Muscle of back (tissue), 11 donors: ENCODE data around the gene TLN1. TPM values are rescaled to one million over a fixed set of nuclear protein-coding genes. Genes with fewer than 3 reads are reported as not detected.

Experiments
- DNase-seq, 3 donors: peaks; one replicate each; pipeline versions ENCODE4 v3.0.0 to v3.0.0-alpha.2; 2013
- polyA plus RNA-seq, 10 donors: library from polyadenylated mRNA; unstranded; fragments of 120-200 nt; gene quantifications; one replicate each; pipeline ENCODE4 v1.2.1, GENCODE V29; 2013; ENCODE audit not compliant: insufficient read length in 10 of 10

The TLN1 gene
- polyA plus RNA-seq, 10 donors = 96.0 to 136 (median 108) TPM

- DNase-seq = no peak
Observed at GRCh38 chr9:35710818-35711500, 21.0 kb downstream of the TLN1 start.

GRCh38 chr9:35708146-35708545, 23.8 kb downstream of the TLN1 start:
- no peak for DNase-seq

GRCh38 chr9:35706951-35707350, 25.0 kb downstream of the TLN1 start:
- DNase-seq = no peak

GRCh38 chr9:35705836-35706430, 26.1 kb downstream of the TLN1 start:
- DNase-seq = no peak

DNA sequence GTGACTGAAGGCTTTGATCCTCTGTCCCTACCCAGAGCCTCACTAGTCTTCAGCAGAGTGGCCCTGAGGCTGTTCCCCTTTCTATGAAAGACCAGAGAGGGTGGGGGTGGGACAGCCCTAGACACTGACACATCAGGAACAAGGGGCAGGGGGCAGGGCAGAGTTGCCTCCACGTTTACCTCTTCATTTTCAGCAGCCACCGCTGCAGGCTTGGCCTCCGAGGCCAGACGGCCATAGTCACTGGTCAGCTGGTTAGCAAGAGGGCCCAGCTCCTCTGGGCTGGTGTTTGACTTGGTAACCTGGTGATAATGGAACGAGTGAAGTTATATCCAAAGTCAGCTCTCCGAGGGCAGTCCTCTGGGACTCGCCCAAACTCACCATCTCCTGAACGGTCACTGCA, 26.6 kb downstream of the TLN1 start:
- no peak for DNase-seq

- no peak for DNase-seq
Observed at GRCh38 chr9:35703906-35704672, 27.9 kb downstream of the TLN1 start.

- DNase-seq = no peak
Observed at GRCh38 chr9:35702696-35703095, 29.3 kb downstream of the TLN1 start.

- DNase-seq = no peak
Observed at GRCh38 chr9:35700942-35701341, 31.1 kb downstream of the TLN1 start.

DNA sequence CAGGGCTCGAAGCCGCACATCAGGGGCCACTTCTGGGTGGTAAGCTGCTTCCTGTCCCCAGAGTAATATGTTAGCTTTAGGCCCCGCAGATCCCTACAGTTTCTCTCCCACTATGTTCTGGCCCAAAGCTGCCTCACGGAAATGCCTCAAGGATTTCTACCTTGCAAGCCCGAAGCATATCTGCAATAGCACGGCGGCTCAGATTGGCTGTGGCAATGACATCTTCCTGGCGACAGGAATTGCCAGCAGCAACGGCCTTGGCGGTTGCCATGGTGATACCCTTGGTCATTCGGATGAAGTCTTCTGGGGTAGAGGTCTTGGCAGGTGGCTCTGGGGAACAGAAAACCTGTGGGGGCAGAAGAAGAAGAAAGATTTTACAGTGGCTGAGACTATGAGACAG, 32.0 kb downstream of the TLN1 start:
- no peak for DNase-seq

GRCh38 chr9:35698231-35698630, 33.8 kb downstream of the TLN1 start:
- DNase-seq = no peak

- DNase-seq = no peak
Observed at GRCh38 chr9:35697486-35697885, 34.5 kb downstream of the TLN1 start.

- peak in 2 of 3 donors; percentile 35 to 58 for DNase-seq
Observed at GRCh38 chr9:35696520-35697215, 35.3 kb downstream of the TLN1 start.

- no peak for DNase-seq
Observed at GRCh38 chr9:35695943-35696401, 36.0 kb downstream of the TLN1 start.

DNA sequence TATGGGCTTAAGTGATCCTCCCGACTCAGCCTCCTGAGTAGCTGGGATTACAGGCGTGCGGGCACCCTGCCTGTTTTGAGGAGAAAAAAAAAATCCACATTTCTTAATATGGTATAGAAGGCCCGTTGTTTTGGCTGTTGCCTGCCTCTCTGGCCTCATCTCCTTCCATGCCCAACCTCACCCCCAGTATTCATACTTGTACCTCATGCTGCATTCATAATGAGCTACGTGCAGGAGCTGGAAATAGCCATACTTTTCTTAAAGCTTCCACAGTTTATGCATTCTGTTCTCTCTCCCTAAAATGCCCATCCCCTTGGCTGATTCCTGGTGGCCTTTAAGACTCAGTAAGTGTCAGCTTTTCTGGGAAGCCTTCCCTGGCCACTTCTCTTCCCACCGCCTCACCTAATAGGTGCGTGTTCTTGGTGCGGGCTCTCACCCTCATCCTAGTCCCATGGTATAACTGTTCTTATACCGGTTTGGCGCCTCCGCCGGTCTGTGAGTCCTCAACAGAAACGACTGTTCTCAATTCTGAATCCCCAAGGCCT, 40.2 kb downstream of the TLN1 start:
- DNase-seq = peak in 1 of 3 donors; percentile 24

DNA sequence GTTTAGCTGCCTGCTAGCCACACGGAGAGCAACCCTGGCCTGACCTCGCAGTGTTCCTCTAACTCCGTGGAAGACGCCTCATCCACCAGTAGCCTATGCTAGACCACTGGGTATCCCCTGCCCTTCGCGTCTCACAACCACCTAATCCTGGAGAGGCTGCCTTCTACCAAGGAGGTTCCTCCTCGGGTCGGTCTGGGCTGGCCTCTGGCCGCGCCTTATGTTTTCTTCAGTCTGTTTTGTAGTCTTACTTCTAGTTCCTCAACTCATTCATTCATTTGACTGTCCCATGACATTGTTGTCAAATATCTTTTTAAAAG, 40.7 kb downstream of the TLN1 start:
- no peak for DNase-seq

DNA sequence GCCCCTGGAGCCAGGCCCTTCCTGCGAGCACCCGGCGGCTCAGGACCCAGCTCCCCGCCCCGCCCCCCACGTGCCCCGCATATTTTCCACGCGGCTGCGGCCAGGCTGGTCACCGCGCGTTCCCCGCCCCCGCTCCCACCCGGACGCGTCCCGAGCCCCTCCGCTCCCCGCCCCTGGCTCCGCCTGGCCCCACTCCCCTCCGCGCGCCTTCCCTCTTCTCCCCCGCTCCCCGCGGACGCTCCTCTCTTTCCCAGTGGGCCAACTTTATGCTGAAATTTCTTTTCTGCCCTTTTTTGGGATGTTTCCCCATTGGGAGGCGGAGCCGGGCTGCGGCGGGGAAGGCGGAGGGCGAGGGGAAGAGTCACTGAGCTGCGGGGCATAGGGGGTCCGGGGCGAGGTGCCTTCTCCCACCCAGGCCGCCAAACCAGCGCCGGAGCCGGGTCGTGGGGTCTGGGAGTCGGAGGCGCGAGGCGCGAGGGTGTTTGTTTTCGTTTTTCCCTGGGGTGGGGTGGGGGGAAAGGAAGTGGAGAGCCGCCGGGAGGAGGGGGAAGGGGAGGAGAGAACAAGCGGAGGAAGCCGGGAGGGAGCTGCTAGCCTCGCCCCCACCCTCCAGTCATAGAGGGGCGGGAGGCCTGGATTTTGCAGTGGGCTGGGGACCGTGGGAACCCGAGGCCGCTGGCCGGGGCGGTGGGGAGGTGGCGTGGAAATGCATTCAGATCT, 41.2 kb downstream of the TLN1 start:
- DNase-seq = peak; percentile 81 to 92 (median 82)

DNA sequence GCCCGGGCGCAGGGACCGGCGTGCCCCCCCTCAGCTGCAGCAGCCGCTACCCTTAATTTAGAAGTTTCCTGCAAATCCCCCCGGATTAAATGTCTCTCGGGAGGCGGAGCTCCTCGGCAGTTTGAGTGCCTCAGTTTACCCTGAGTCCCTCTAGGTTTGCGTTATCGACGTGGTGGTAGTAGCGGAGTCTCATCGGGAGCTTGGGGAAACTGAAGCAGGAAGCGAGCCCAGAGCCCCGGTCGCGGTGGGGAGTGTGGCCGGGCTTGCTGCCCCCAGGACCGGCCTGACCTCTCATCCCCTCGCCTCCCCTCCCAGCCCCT, 41.7 kb downstream of the TLN1 start:
- DNase-seq = peak in 1 of 3 donors; percentile 89

- peak; percentile 82 to 91 (median 88) for DNase-seq
Observed at GRCh38 chr9:35689542-35690293, 42.3 kb downstream of the TLN1 start, which contains the start of gene TPM2. TSS of gene TPM2 (minus strand) at chr9:35689925. CDS start at chr9:35689817, 108 bp downstream.

GRCh38 chr9:35688558-35689541, 43.1 kb downstream of the TLN1 start:
- no peak for DNase-seq
